Measurements from ENCODE around the gene MRPL27. TPM values are rescaled to one million over a fixed set of nuclear protein-coding genes. Genes with fewer than 3 reads are reported as not detected.

The MRPL27 gene
- total RNA-seq, 4 donors from 2014 or later = 33.6 to 58.8 (median 48.1) TPM

GRCh38 chr17:50392621-50393020, 19.6 kb upstream of the MRPL27 start:
- H3K36me3 ChIP-seq = peaks cover 61 to 77% (median 75%) of the 10 kb centered on the region in 4 donors
- TF ChIP-seq POLR2AphosphoS5 (IDR thresholded peaks at IDR 0.05) (no peak), EP300 (IDR thresholded peaks at IDR 0.05) (no peak)
- intact Hi-C loops (cut with DNase I) = no loop called here
- H3K27ac ChIP-seq (replicated peaks in 1 of 4) = no peak overlapping the region
- no peaks in the 10 kb centered on the region for H3K27me3 ChIP-seq
- no peak for DNase-seq (ENCODE audit: extremely low spot score)
- no peak overlapping the region for H3K4me3 ChIP-seq
- no peaks in the 10 kb centered on the region for H3K9me3 ChIP-seq
- H3K4me1 ChIP-seq = peaks cover 19 to 31% (median 26%) of the 10 kb centered on the region in 4 donors
- WGBS = 80% methylated on average over 5 of the region's 6 CpGs

DNA sequence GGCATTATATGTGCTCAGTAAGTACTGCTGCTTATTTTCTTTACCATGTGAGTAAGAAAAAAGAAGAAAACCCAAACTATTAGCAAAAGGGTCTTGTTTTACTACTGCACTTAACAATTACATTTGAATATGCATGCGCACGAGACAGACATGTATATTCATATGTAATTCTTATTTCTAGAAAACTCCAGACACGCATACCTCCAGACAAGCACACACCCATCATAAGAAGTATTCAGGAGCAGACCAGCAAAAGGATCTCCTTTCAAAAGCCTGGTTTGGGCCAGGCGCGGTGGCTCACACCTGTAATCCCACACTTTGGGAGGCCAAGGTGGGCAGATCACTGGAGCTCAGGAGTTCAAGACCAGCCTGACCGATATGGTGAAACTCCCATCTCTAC, 16.6 kb upstream of the MRPL27 start:
- 94% methylated on average over 6 of the region's 6 CpGs for WGBS
- Histone ChIP-seq H3K4me1 (peaks cover 0 to 5% (median 2%) of the 10 kb centered on the region in 4 donors), H3K4me3 (no peak overlapping the region), H3K9me3 (no peaks in the 10 kb centered on the region), H3K27me3 (no peaks in the 10 kb centered on the region), H3K27ac (replicated peaks in 1 of 4) (no peak overlapping the region), H3K36me3 (peaks cover 90 to 100% (median 99%) of the 10 kb centered on the region in 4 donors)
- TF ChIP-seq EP300 (IDR thresholded peaks at IDR 0.05) = no peak
- no peak for TF ChIP-seq POLR2AphosphoS5 (IDR thresholded peaks at IDR 0.05)
- TF ChIP-seq CTCF (IDR thresholded peaks at IDR 0.05) = no peak
- no peak for TF ChIP-seq POLR2A (IDR thresholded peaks at IDR 0.05; ENCODE audit: low read depth)
- DNase-seq (ENCODE audit: extremely low spot score) = no peak
- intact Hi-C loops (cut with DNase I) = no loop called here

GRCh38 chr17:50388728-50389127, 15.7 kb upstream of the MRPL27 start:
- no peaks in the 10 kb centered on the region for H3K27me3 ChIP-seq
- H3K27ac ChIP-seq (replicated peaks in 1 of 4) = no peak overlapping the region
- peaks cover 90 to 100% (median 99%) of the 10 kb centered on the region in 4 donors for H3K36me3 ChIP-seq
- TF ChIP-seq CTCF (IDR thresholded peaks at IDR 0.05) = no peak
- no peak for TF ChIP-seq POLR2A (IDR thresholded peaks at IDR 0.05; ENCODE audit: low read depth)
- TF ChIP-seq POLR2AphosphoS5 (IDR thresholded peaks at IDR 0.05) = no peak
- 93% methylated on average over 3 of the region's 3 CpGs for WGBS
- DNase-seq (ENCODE audit: extremely low spot score) = no peak
- no peak overlapping the region for H3K4me3 ChIP-seq
- intact Hi-C loops (cut with DNase I) = no loop called here
- H3K4me1 ChIP-seq = peaks cover 0 to 4% (median 0%) of the 10 kb centered on the region in 4 donors
- H3K9me3 ChIP-seq = no peaks in the 10 kb centered on the region

- 100% methylated on average over 1 of the region's 3 CpGs for WGBS
- Histone ChIP-seq H3K9me3 (no peaks in the 10 kb centered on the region), H3K27me3 (no peaks in the 10 kb centered on the region), H3K4me1 (no peaks in the 10 kb centered on the region), H3K27ac (replicated peaks in 1 of 4) (no peak overlapping the region), H3K4me3 (no peak overlapping the region), H3K36me3 (peaks cover 89 to 100% (median 99%) of the 10 kb centered on the region in 4 donors)
- DNase-seq (ENCODE audit: extremely low spot score) = no peak
- intact Hi-C loops (cut with DNase I) = no loop called here
- TF ChIP-seq POLR2A (IDR thresholded peaks at IDR 0.05; ENCODE audit: low read depth) = no peak
- TF ChIP-seq CTCF (IDR thresholded peaks at IDR 0.05) = no peak
- no peak for TF ChIP-seq POLR2AphosphoS5 (IDR thresholded peaks at IDR 0.05)
- TF ChIP-seq EP300 (IDR thresholded peaks at IDR 0.05) = no peak
These were observed 13.5 kb upstream of the MRPL27 start for GRCh38 chr17:50386510-50386909.

DNA sequence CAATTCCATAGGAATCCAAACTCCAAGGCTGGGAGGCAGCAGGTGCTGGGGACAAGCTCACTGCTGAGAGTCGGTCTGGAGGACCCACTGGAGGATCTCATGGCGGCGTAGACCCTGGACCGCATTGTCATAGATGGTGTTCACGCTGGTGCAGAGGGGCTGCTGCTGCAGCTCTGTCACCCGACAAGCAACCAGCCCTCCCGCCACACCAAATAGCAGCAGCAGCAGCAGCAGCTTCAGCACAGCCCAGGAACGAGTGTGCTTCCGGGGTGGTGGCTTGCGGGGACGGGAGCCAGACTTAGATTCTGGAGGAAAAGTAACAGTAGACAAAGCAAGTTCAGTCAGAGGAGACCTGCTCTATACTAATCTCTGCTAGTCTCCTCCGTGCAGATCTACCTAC, 9.9 kb upstream of the MRPL27 start:
- no peaks in the 10 kb centered on the region for H3K27me3 ChIP-seq
- intact Hi-C loops (cut with DNase I) = no loop called here
- H3K4me1 ChIP-seq = no peaks in the 10 kb centered on the region
- no peak for DNase-seq (ENCODE audit: extremely low spot score)
- H3K27ac ChIP-seq (replicated peaks in 1 of 4) = no peak overlapping the region
- H3K36me3 ChIP-seq = peaks cover 64 to 81% (median 79%) of the 10 kb centered on the region in 4 donors
- TF ChIP-seq EP300 (IDR thresholded peaks at IDR 0.05) (no peak), POLR2A (IDR thresholded peaks at IDR 0.05; ENCODE audit: low read depth) (no peak), POLR2AphosphoS5 (IDR thresholded peaks at IDR 0.05) (no peak), CTCF (IDR thresholded peaks at IDR 0.05) (no peak)
- no peaks in the 10 kb centered on the region for H3K9me3 ChIP-seq
- 89% methylated on average over 12 of the region's 12 CpGs for WGBS
- H3K4me3 ChIP-seq = no peak overlapping the region

All from esophagus muscularis mucosa (tissue), 4 donors.